ENCODE data around the gene SPATA32. TPM values are rescaled to one million over a fixed set of nuclear protein-coding genes. Genes with fewer than 3 reads are reported as not detected.
"Not testable (repeated sequence)": the region's sequence is repeated elsewhere in the genome, so short reads cannot be mapped to it uniquely, and the experiment has no call there.

SPATA32 gene
- total RNA-seq, 2 experiments from 2014 or later: 0.20 to 0.27 TPM

GRCh38 chr17:45306094-45306493 is 44.2 kb upstream of the SPATA32 start:
- peaks cover 30% of the 10 kb centered on the region for H3K36me3 ChIP-seq (ENCODE audit: insufficient read depth, low read length)
- no peak overlapping the region for H3K4me3 ChIP-seq (ENCODE audit: low read length)
- ChIA-PET CTCF (interaction anchor here (2.0 to 3.1 kb wide), 2 partner anchors 11 to 28 kb away, joined by 14 to 17 read pairs; partner anchors contain the start of gene MAP3K14), POLR2A (interaction anchor here (1.5 to 4.6 kb wide), 2 partner anchors 9 to 11 kb away, joined by 4 to 32 read pairs; partner anchors contain the start of gene MAP3K14)
- intact Hi-C loops (cut with DNase I, micrococcal nuclease): no loop called here
- H3K36me3 Mint-ChIP-seq (ENCODE audit: low read depth): peaks cover 43% of the 10 kb centered on the region
- H3K27ac Mint-ChIP-seq: peak overlapping the region; percentile 58
- H3K4me1 ChIP-seq (ENCODE audit: insufficient read depth, low read length): peaks cover 83% of the 10 kb centered on the region
- no peaks in the 10 kb centered on the region for H3K27me3 Mint-ChIP-seq
- no peaks in the 10 kb centered on the region for H3K9me3 ChIP-seq (ENCODE audit: control insufficient read depth in 1 of 2, insufficient read depth in 1 of 2, low read length in 2 of 2)
- H3K9me3 Mint-ChIP-seq: no peaks in the 10 kb centered on the region
- peaks cover 70% of the 10 kb centered on the region for H3K4me1 Mint-ChIP-seq (ENCODE audit: low read depth)
- no peak for TF ChIP-seq CTCF (IDR thresholded peaks at IDR 0.05)
- H3K4me3 Mint-ChIP-seq: peak overlapping the region; percentile 15
- H3K27ac ChIP-seq (ENCODE audit: low read depth in 1 of 2, low read length in 2 of 2): no peak overlapping the region
- no peak for DNase-seq
- no peaks in the 10 kb centered on the region for H3K27me3 ChIP-seq (ENCODE audit: control insufficient read depth in 1 of 2, insufficient read depth in 2 of 2, low read length in 2 of 2)
- ATAC-seq (ENCODE audit: poor library complexity): no peak

GRCh38 chr17:45305530-45306087 is 43.7 kb upstream of the SPATA32 start:
- Histone ChIP-seq H3K36me3 (ENCODE audit: insufficient read depth, low read length) (peaks cover 25% of the 10 kb centered on the region), H3K4me1 (ENCODE audit: insufficient read depth, low read length) (peaks cover 83% of the 10 kb centered on the region), H3K4me3 (ENCODE audit: low read length) (no peak overlapping the region), H3K9me3 (ENCODE audit: control insufficient read depth in 1 of 2, insufficient read depth in 1 of 2, low read length in 2 of 2) (no peaks in the 10 kb centered on the region), H3K27me3 (ENCODE audit: control insufficient read depth in 1 of 2, insufficient read depth in 2 of 2, low read length in 2 of 2) (no peaks in the 10 kb centered on the region), H3K27ac (ENCODE audit: low read depth in 1 of 2, low read length in 2 of 2) (no peak overlapping the region)
- ChIA-PET CTCF (interaction anchor here (2.0 kb wide), 1 partner anchor 11 kb away, joined by 14 read pairs; the partner anchor contains the start of gene MAP3K14), POLR2A (interaction anchor here (1.5 to 4.6 kb wide), 2 partner anchors 9 to 11 kb away, joined by 4 to 32 read pairs; partner anchors contain the start of gene MAP3K14)
- H3K9me3 Mint-ChIP-seq: no peaks in the 10 kb centered on the region
- peaks cover 68% of the 10 kb centered on the region for H3K4me1 Mint-ChIP-seq (ENCODE audit: low read depth)
- TF ChIP-seq CTCF (IDR thresholded peaks at IDR 0.05): no peak
- intact Hi-C loops (cut with DNase I, micrococcal nuclease): no loop called here
- no peak overlapping the region for H3K4me3 Mint-ChIP-seq
- no peaks in the 10 kb centered on the region for H3K27me3 Mint-ChIP-seq
- no peak for ATAC-seq (ENCODE audit: poor library complexity)
- peak overlapping the region; percentile 58 for H3K27ac Mint-ChIP-seq
- H3K36me3 Mint-ChIP-seq (ENCODE audit: low read depth): peaks cover 38% of the 10 kb centered on the region
- DNase-seq: peak in 1 of 14 experiments; percentile 3

- Histone ChIP-seq H3K27ac (ENCODE audit: low read depth in 1 of 2, low read length in 2 of 2) (peak overlapping the region in 1 of 2 donors; percentile 3), H3K36me3 (ENCODE audit: insufficient read depth, low read length) (peaks cover 15% of the 10 kb centered on the region), H3K9me3 (ENCODE audit: control insufficient read depth in 1 of 2, insufficient read depth in 1 of 2, low read length in 2 of 2) (no peaks in the 10 kb centered on the region), H3K4me3 (ENCODE audit: low read length) (no peak overlapping the region), H3K27me3 (ENCODE audit: control insufficient read depth in 1 of 2, insufficient read depth in 2 of 2, low read length in 2 of 2) (no peaks in the 10 kb centered on the region), H3K4me1 (ENCODE audit: insufficient read depth, low read length) (peaks cover 78% of the 10 kb centered on the region)
- no peak for TF ChIP-seq CTCF (IDR thresholded peaks at IDR 0.05)
- DNase-seq (peak in 4 of 14 experiments; percentile 28 to 47 (median 46)), ATAC-seq (ENCODE audit: poor library complexity) (peak; percentile 18)
- Mint-ChIP-seq H3K27me3 (no peaks in the 10 kb centered on the region), H3K36me3 (ENCODE audit: low read depth) (peaks cover 29% of the 10 kb centered on the region), H3K9me3 (no peaks in the 10 kb centered on the region), H3K4me3 (peak overlapping the region; percentile 55), H3K27ac (peak overlapping the region; percentile 71), H3K4me1 (ENCODE audit: low read depth) (peaks cover 73% of the 10 kb centered on the region)
- ChIA-PET POLR2A (interaction anchor here (0.9 to 3.0 kb wide), 3 partner anchors 9 to 76 kb away, joined by 3 to 36 read pairs (median 15); partner anchors contain the start of gene MAP3K14), CTCF (interaction anchor here (1.2 to 3.2 kb wide), 3 partner anchors 13 to 82 kb away, joined by 3 to 11 read pairs (median 5); partner anchors contain the start of gene MAP3K14)
- intact Hi-C loops (cut with DNase I, micrococcal nuclease): no loop called here
Observed at GRCh38 chr17:45302649-45303173, 40.8 kb upstream of the SPATA32 start.

- H3K9me3 ChIP-seq (ENCODE audit: control insufficient read depth in 1 of 2, insufficient read depth in 1 of 2, low read length in 2 of 2); H3K9me3 Mint-ChIP-seq; H3K27me3 Mint-ChIP-seq; H3K27me3 ChIP-seq (ENCODE audit: control insufficient read depth in 1 of 2, insufficient read depth in 2 of 2, low read length in 2 of 2); intact Hi-C loops (cut with DNase I, micrococcal nuclease); DNase-seq; H3K4me3 ChIP-seq (ENCODE audit: low read length); ATAC-seq (ENCODE audit: poor library complexity); H3K4me3 Mint-ChIP-seq; H3K27ac ChIP-seq (ENCODE audit: low read depth in 1 of 2, low read length in 2 of 2): not testable (repeated sequence)
- H3K36me3 ChIP-seq (ENCODE audit: insufficient read depth, low read length): peaks cover 15% of the 10 kb centered on the region
- CTCF ChIA-PET: interaction anchor here (0.7 to 3.2 kb wide), 5 partner anchors 14 to 105 kb away, joined by 3 to 11 read pairs (median 3); partner anchors contain the start of gene MAP3K14
- peak overlapping the region; percentile 71 for H3K27ac Mint-ChIP-seq
- POLR2A ChIA-PET: interaction anchor here (0.9 to 3.0 kb wide), 3 partner anchors 9 to 76 kb away, joined by 3 to 36 read pairs (median 15); partner anchors contain the start of gene MAP3K14
- H3K4me1 ChIP-seq (ENCODE audit: insufficient read depth, low read length): peaks cover 74% of the 10 kb centered on the region
- H3K36me3 Mint-ChIP-seq (ENCODE audit: low read depth): peaks cover 24% of the 10 kb centered on the region
- H3K4me1 Mint-ChIP-seq (ENCODE audit: low read depth): peaks cover 71% of the 10 kb centered on the region
Observed at GRCh38 chr17:45302220-45302619, 40.3 kb upstream of the SPATA32 start.

Data from CD4-positive, alpha-beta T cell (primary cell).